Upper lobe of left lung (tissue), 6 donors: ENCODE data around the gene GPC1. TPM values are rescaled to one million over a fixed set of nuclear protein-coding genes. Genes with fewer than 3 reads are reported as not detected.

ENCODE experiments used
- ATAC-seq, 2 donors: fragments of 200-7000 bp; cut with Tn5 transposase; one replicate each; pipeline ENCODE4 v1.9.1; 2022; ENCODE audit warnings: mild to moderate bottlenecking in 2 of 2, moderate library complexity in 2 of 2; ENCODE audit not compliant: low FRiP score in 2 of 2
- DNase-seq, 2 donors: peaks; one replicate each; pipeline ENCODE4 v3.0.0-alpha.2; 2019 to 2020
- H3K27ac ChIP-seq, 4 donors: fragments of 200-600 bp; sonication (generic); one replicate each; pipeline ENCODE4 v1.5.1; 2016 to 2019
- H3K27me3 ChIP-seq, 4 donors: fragments of 200-600 bp; sonication (generic); one replicate each; pipeline ENCODE4 v1.5.1; 2017 to 2019
- H3K36me3 ChIP-seq, 4 donors: fragments of 200-600 bp; sonication (generic); one replicate each; pipeline ENCODE4 v1.5.1; 2016 to 2019
- H3K4me1 ChIP-seq, 4 donors: fragments of 200-600 bp; sonication (generic); one replicate each; pipeline ENCODE4 v1.5.1; 2018 to 2019
- H3K4me3 ChIP-seq, 4 donors: fragments of 200-600 bp; sonication (generic); one replicate each; pipeline ENCODE4 v1.5.1; 2017 to 2019; ENCODE audit warnings: mild to moderate bottlenecking in 2 of 4, moderate library complexity in 1 of 4
- H3K9me3 ChIP-seq, 4 donors: fragments of 200-600 bp; sonication (generic); one replicate each; pipeline ENCODE4 v1.5.1; 2018 to 2019
- EP300 ChIP-seq, 4 donors: sonication (generic); formaldehyde crosslinking; IDR thresholded peaks; one replicate each; pipeline ENCODE4 v1.5.1; 2017; ENCODE audit warnings: antibody characterized with exemption in 4 of 4, control low read depth in 2 of 4
- POLR2A ChIP-seq, 4 donors: fragments of 450-650 bp; IDR thresholded peaks; one replicate each; pipeline ENCODE4 v1.5.1; 2016 to 2017; ENCODE audit warnings: antibody characterized with exemption in 4 of 4, mild to moderate bottlenecking in 2 of 4
- POLR2AphosphoS5 ChIP-seq, 2 donors: sonication (generic); formaldehyde crosslinking; IDR thresholded peaks; one replicate each; pipeline ENCODE4 v1.5.1; 2017; ENCODE audit warnings: antibody characterized with exemption in 2 of 2
- WGBS, 2 donors: methylation state at CpG; one replicate each; pipeline ENCODE4 v1.1.5; 2017 to 2018; 5-methylcytosine and 5-hydroxymethylcytosine counted together
- total RNA-seq, 6 donors: library from RNA; depleted of rRNA in 4 of 6; stranded (reverse); fragments of >200 nt in 4 of 6; gene quantifications; one replicate each; pipeline versions ENCODE4 v1.1.0 to v1.2.1, GENCODE V29; 2016 to 2021
- TF ChIP-seq, protein P1 (sequence below), 6 experiments: fragments of 450-650 bp in 4 of 6; fragments of 200-600 bp in 2 of 6; sonication (generic) in 2 of 6; IDR thresholded peaks; one replicate each; pipeline ENCODE4 v1.5.1; 2016 to 2019; ENCODE audit warnings: antibody characterized with exemption in 6 of 6
- donor health status: DM: no; HTN: no; CAD: no; lungs with moderate emphysema.
- donor health status: DM: no; HTN: yes; CAD: no; lungs with severe emphysema.

Gene GPC1
- total RNA-seq, 6 donors from 2014 or later = 16.8 to 45.5 (median 33.2) TPM

GRCh38 chr2:240506406-240507059, 71.1 kb downstream of the GPC1 start:
- no peak for ATAC-seq
- WGBS, 2 donors = 89 to 91% methylated on average over 14 to 17 of the region's 17 CpGs
- peaks cover 0 to 13% (median 9%) of the 10 kb centered on the region in 4 donors for H3K36me3 ChIP-seq
- H3K27me3 ChIP-seq = no peaks in the 10 kb centered on the region
- no peak for DNase-seq
- no peak overlapping the region for H3K4me3 ChIP-seq
- no peak for TF ChIP-seq EP300 (IDR thresholded peaks at IDR 0.05)
- no peak for TF ChIP-seq POLR2A (IDR thresholded peaks at IDR 0.05)
- TF ChIP-seq, protein P1, sequence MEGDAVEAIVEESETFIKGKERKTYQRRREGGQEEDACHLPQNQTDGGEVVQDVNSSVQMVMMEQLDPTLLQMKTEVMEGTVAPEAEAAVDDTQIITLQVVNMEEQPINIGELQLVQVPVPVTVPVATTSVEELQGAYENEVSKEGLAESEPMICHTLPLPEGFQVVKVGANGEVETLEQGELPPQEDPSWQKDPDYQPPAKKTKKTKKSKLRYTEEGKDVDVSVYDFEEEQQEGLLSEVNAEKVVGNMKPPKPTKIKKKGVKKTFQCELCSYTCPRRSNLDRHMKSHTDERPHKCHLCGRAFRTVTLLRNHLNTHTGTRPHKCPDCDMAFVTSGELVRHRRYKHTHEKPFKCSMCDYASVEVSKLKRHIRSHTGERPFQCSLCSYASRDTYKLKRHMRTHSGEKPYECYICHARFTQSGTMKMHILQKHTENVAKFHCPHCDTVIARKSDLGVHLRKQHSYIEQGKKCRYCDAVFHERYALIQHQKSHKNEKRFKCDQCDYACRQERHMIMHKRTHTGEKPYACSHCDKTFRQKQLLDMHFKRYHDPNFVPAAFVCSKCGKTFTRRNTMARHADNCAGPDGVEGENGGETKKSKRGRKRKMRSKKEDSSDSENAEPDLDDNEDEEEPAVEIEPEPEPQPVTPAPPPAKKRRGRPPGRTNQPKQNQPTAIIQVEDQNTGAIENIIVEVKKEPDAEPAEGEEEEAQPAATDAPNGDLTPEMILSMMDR (IDR thresholded peaks at IDR 0.05) = no peak
- TF ChIP-seq POLR2AphosphoS5 (IDR thresholded peaks at IDR 0.05) = no peak
- H3K27ac ChIP-seq = no peak overlapping the region
- H3K9me3 ChIP-seq = no peaks in the 10 kb centered on the region
- H3K4me1 ChIP-seq = no peaks in the 10 kb centered on the region

DNA sequence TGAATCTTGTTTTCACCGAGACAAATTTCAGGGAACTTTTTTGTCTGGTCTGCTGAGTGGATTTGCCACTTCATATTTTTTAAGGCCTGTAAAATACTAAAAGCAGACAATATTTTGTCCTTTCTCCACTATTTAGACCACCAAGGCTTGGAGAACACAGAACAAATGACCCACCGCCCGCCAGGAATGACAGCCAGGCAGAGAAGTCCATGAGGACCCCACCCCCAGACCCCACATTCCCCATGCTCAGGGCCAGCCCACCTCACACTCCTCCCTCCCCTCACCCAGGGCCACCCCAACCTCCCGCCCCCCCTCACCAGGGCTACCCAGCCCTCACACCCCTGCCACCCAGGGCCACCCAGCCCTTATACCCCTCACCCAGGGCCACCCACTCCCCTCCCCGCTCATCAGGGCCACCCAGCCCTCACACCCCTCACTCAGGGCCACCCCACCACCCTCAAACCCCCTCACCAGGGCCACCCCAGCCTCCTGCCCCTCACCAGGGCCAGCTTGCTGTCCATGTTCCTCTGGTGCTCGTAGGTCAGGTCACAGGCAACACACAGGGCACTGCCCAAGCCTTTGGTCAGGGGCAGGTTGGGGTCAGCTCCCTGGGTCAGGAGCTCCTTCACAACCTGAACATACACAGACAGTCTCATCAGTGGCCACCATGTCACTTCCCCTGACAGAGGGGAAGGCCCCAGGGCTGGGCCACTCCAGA, 71.8 kb downstream of the GPC1 start:
- TF ChIP-seq, protein P1 (IDR thresholded peaks at IDR 0.05) = no peak
- TF ChIP-seq EP300 (IDR thresholded peaks at IDR 0.05) = no peak
- no peak for TF ChIP-seq POLR2AphosphoS5 (IDR thresholded peaks at IDR 0.05)
- TF ChIP-seq POLR2A (IDR thresholded peaks at IDR 0.05) = no peak
- no peak overlapping the region for H3K4me3 ChIP-seq
- H3K4me1 ChIP-seq = no peaks in the 10 kb centered on the region
- H3K27ac ChIP-seq = no peak overlapping the region
- no peaks in the 10 kb centered on the region for H3K9me3 ChIP-seq
- H3K27me3 ChIP-seq = no peaks in the 10 kb centered on the region
- H3K36me3 ChIP-seq = peaks cover 0 to 20% (median 15%) of the 10 kb centered on the region in 4 donors
- DNase-seq = no peak
- no peak for ATAC-seq
- WGBS, 2 donors = 91 to 98% methylated on average over 4 to 5 of the region's 6 CpGs

GRCh38 chr2:240507778-240508251, 72.4 kb downstream of the GPC1 start:
- Histone ChIP-seq H3K4me3 (no peak overlapping the region), H3K9me3 (no peaks in the 10 kb centered on the region), H3K36me3 (peaks cover 0 to 26% (median 18%) of the 10 kb centered on the region in 4 donors), H3K27me3 (no peaks in the 10 kb centered on the region), H3K4me1 (no peaks in the 10 kb centered on the region), H3K27ac (no peak overlapping the region)
- DNase-seq (no peak), ATAC-seq (no peak)
- TF ChIP-seq, protein P1 (IDR thresholded peaks at IDR 0.05) = no peak
- TF ChIP-seq POLR2AphosphoS5 (IDR thresholded peaks at IDR 0.05) = no peak
- no peak for TF ChIP-seq POLR2A (IDR thresholded peaks at IDR 0.05)
- TF ChIP-seq EP300 (IDR thresholded peaks at IDR 0.05) = no peak
- WGBS, 2 donors = 93 to 94% methylated on average over 5 to 11 of the region's 11 CpGs

DNA sequence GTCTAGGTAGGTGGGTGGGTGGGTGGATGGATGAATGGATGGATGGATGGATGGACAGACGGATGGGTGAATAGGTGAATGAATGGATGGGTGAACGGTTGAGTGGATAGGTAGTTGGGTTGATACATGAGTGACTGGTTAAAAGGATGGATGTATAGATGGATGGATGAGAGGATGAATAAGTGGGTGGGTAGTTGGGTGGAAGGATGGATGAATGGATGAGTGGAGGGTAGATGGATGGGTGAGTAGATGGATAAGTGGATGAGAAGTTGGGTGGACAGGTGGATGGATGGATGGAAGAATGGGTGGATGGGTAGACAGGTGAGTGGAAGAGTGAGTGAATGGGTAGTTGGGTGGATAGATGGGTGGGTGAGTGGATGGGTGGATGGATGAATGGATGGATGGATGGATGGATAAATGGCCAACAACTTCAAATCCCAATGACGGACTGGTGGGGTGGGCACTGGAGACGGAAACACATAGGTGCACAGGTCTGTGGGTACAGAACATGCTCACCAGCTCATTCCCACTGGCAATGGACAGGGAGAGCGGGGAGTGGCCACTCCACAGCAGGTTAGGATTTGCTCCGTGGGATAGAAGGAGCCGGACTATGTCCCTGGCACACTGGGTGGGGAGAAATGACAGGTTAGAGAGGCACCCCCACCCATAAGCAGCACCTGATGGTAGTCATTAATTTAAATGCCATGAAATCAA, 73.5 kb downstream of the GPC1 start:
- no peak for TF ChIP-seq EP300 (IDR thresholded peaks at IDR 0.05)
- TF ChIP-seq POLR2AphosphoS5 (IDR thresholded peaks at IDR 0.05) = no peak
- no peak for TF ChIP-seq POLR2A (IDR thresholded peaks at IDR 0.05)
- TF ChIP-seq, protein P1 (IDR thresholded peaks at IDR 0.05) = no peak
- Histone ChIP-seq H3K4me1 (peaks cover 0 to 4% (median 2%) of the 10 kb centered on the region in 4 donors), H3K9me3 (no peaks in the 10 kb centered on the region), H3K27ac (no peak overlapping the region), H3K4me3 (no peak overlapping the region), H3K27me3 (no peaks in the 10 kb centered on the region), H3K36me3 (peaks cover 0 to 26% (median 15%) of the 10 kb centered on the region in 4 donors)
- WGBS, 2 donors = 94 to 99% methylated on average over 7 of the region's 7 CpGs
- DNase-seq (peak in 1 of 2 donors; percentile 9), ATAC-seq (no peak)
